PFSK-1 (cell line): ENCODE results near the gene SLC25A33.

ENCODE experiments used
- FOXP2 ChIP-seq: optimal IDR thresholded peaks from 2 replicates; pipeline ENCODE3; 2011; ENCODE audit warnings: borderline replicate concordance, control low read depth, inconsistent platforms; ENCODE audit not compliant: insufficient read depth; ENCODE audit errors: extremely low read length, extremely low read depth
- POLR2AphosphoS5 ChIP-seq: IDR thresholded peaks from 2 replicates; pipeline ENCODE4 v1.6.1; 2012; ENCODE audit warnings: low read depth, mild to moderate bottlenecking, control low read depth, low read length, moderate library complexity
- REST ChIP-seq, 2 experiments: IDR thresholded peaks; 2 replicates each; pipeline versions ENCODE4 v1.6.1 to v1.8.0; 2011 to 2012; ENCODE audit warnings: low read depth in 2 of 2, low read length in 2 of 2, control low read depth in 1 of 2, inconsistent platforms in 1 of 2, mild to moderate bottlenecking in 1 of 2, moderate library complexity in 1 of 2; ENCODE audit not compliant: insufficient read depth in 1 of 2
- SIN3A ChIP-seq: IDR thresholded peaks from 2 replicates; pipeline ENCODE4 v1.6.1; 2012; ENCODE audit warnings: mild to moderate bottlenecking, low read length, moderate library complexity, borderline replicate concordance; ENCODE audit not compliant: insufficient read depth
- TAF1 ChIP-seq: IDR thresholded peaks from 2 replicates; pipeline ENCODE4 v1.6.1; 2012; ENCODE audit warnings: low read length, control low read depth, borderline replicate concordance; ENCODE audit not compliant: insufficient read depth

SLC25A33 gene

GRCh38 chr1:9628541-9629444, 89.5 kb downstream of the SLC25A33 start:
- TF ChIP-seq TAF1 = no peak
- no peak for TF ChIP-seq SIN3A
- TF ChIP-seq FOXP2 = no peak
- no peak for TF ChIP-seq REST (IDR thresholded peaks at IDR 0.05; ENCODE audit: insufficient read depth in 1 of 2, low read depth in 2 of 2, low read length in 2 of 2)
- no peak for TF ChIP-seq POLR2AphosphoS5

GRCh38 chr1:9629445-9630201, 90.4 kb downstream of the SLC25A33 start:
- TF ChIP-seq SIN3A = no peak
- no peak for TF ChIP-seq POLR2AphosphoS5
- TF ChIP-seq TAF1 = no peak

- no peak for TF ChIP-seq FOXP2
- no peak for TF ChIP-seq REST (IDR thresholded peaks at IDR 0.05; ENCODE audit: insufficient read depth in 1 of 2, low read depth in 2 of 2, low read length in 2 of 2)
- TF ChIP-seq TAF1 = no peak
- TF ChIP-seq SIN3A = no peak
- TF ChIP-seq POLR2AphosphoS5 = no peak
Observed at GRCh38 chr1:9630331-9631111, 91.3 kb downstream of the SLC25A33 start.

GRCh38 chr1:9631613-9632012, 92.3 kb downstream of the SLC25A33 start:
- TF ChIP-seq SIN3A = no peak
- TF ChIP-seq POLR2AphosphoS5 = no peak
- no peak for TF ChIP-seq FOXP2
- no peak for TF ChIP-seq TAF1
- no peak for TF ChIP-seq REST (IDR thresholded peaks at IDR 0.05; ENCODE audit: insufficient read depth in 1 of 2, low read depth in 2 of 2, low read length in 2 of 2)

- TF ChIP-seq POLR2AphosphoS5 (no peak), FOXP2 (no peak), SIN3A (no peak), TAF1 (no peak), REST (IDR thresholded peaks at IDR 0.05; ENCODE audit: insufficient read depth in 1 of 2, low read depth in 2 of 2, low read length in 2 of 2) (no peak)
Observed at GRCh38 chr1:9633493-9633892, 94.2 kb downstream of the SLC25A33 start.
